Measurements from ENCODE around the gene FRMD3.

GRCh38 chr9:83512621-83513020, 25.6 kb downstream of the FRMD3 start:
- TF ChIP-seq CTCF (IDR thresholded peaks at IDR 0.05): no peak
- no peak for TF ChIP-seq POLR2A (IDR thresholded peaks at IDR 0.05)

Data from lower leg skin (tissue), 3 donors.